Motor neuron (in vitro differentiated cells): ENCODE results near the gene PIWIL1. TPM values are rescaled to one million over a fixed set of nuclear protein-coding genes. Genes with fewer than 3 reads are reported as not detected.

Source experiments
- ATAC-seq, 8 experiments: fragments of 200-7000 bp; cut with Tn5 transposase; replicated peaks in 6 of 8; 2 replicates each; pipeline ENCODE4 v1.8.0; 2021; ENCODE audit warnings: mild to moderate bottlenecking in 8 of 8, moderate library complexity in 8 of 8
- H3K27ac ChIP-seq, 2 donors: fragments of 250-450 bp; sonication (Bioruptor Pico); 2 replicates each; pipeline ENCODE4 v1.9.0; 2021; ENCODE audit warnings: antibody characterized with exemption in 2 of 2, mild to moderate bottlenecking in 2 of 2, moderate library complexity in 1 of 2
- H3K4me1 ChIP-seq, 2 donors: fragments of 250-450 bp; sonication (Bioruptor Pico); replicated peaks in 1 of 2; 2 replicates each; pipeline ENCODE4 v1.6.1; 2021; ENCODE audit warnings: antibody characterized with exemption in 2 of 2, mild to moderate bottlenecking in 2 of 2, moderate library complexity in 1 of 2
- H3K4me3 ChIP-seq, 5 donors: fragments of 250-450 bp; sonication (Bioruptor Pico); 2 replicates each; pipeline ENCODE4 v1.9.0; 2021; ENCODE audit warnings: antibody characterized with exemption in 5 of 5, mild to moderate bottlenecking in 5 of 5, moderate library complexity in 4 of 5
- WGBS, 10 experiments: fragments of 450-650 bp; shearing (Covaris generic); methylation state at CpG; one replicate each; pipeline ENCODE4 v1.0.0; 2022; 5-methylcytosine and 5-hydroxymethylcytosine counted together
- in situ Hi-C, 9 experiments: fragments of 400-800 bp; cut with MboI; loops; one replicate each; pipeline ENCODE4 v1.15.0; 2021; ENCODE audit warnings: low sequenced_read_pairs in 9 of 9, low pct_unique_long_range_greater_than_20kb in 2 of 9; ENCODE audit not compliant: unreplicated experiment in 9 of 9
- total RNA-seq, 8 experiments: library from RNA; unstranded; fragments of 300-600 nt; gene quantifications; 2 replicates each; pipeline versions ENCODE4 v1.2.3 to v1.2.4, GENCODE V29; 2022

PIWIL1 gene
- total RNA-seq, 8 experiments from 2014 or later: 0.57 TPM; not detected in 7

- Histone ChIP-seq H3K4me1 (no peaks in the 10 kb centered on the region), H3K27ac (no peak overlapping the region), H3K4me3 (no peak overlapping the region)
- WGBS, 10 experiments: 0 to 91% (median 13%) methylated on average over 1 to 2 of the region's 2 CpGs; no CpG with 5 or more reads in 2 of the 10 experiments
- no peak for ATAC-seq
- in situ Hi-C loops: no loop called here
These were observed 17.2 kb upstream of the PIWIL1 start for GRCh38 chr12:130320536-130320935.

GRCh38 chr12:130322263-130322662 is 15.4 kb upstream of the PIWIL1 start:
- no peak for ATAC-seq
- Histone ChIP-seq H3K4me1 (no peaks in the 10 kb centered on the region), H3K27ac (no peak overlapping the region), H3K4me3 (no peak overlapping the region)
- 5 to 94% (median 40%) methylated on average over 1 to 3 of the region's 3 CpGs; no CpG with 5 or more reads in 1 of the 10 experiments for WGBS, 10 experiments
- in situ Hi-C loops: no loop called here

- in situ Hi-C loops: loop anchor here in 5 of 9 experiments (10.0 to 25.0 kb wide), 2 partner anchors 286 to 293 kb away; no protein-coding TSS in a partner anchor
- no peaks in the 10 kb centered on the region for H3K4me1 ChIP-seq
- no peak overlapping the region for H3K4me3 ChIP-seq
- 0 to 100% (median 56%) methylated on average over 1 to 9 of the region's 9 CpGs; no CpG with 5 or more reads in 1 of the 10 experiments for WGBS, 10 experiments
- ATAC-seq: no peak
- no peak overlapping the region for H3K27ac ChIP-seq
These were observed 7.0 kb upstream of the PIWIL1 start for GRCh38 chr12:130330685-130331084.

- no peak for ATAC-seq
- Histone ChIP-seq H3K27ac (no peak overlapping the region), H3K4me3 (no peak overlapping the region), H3K4me1 (no peaks in the 10 kb centered on the region)
- WGBS, 10 experiments: 43 to 93% (median 55%) methylated on average over 1 to 7 of the region's 14 CpGs; no CpG with 5 or more reads in 4 of the 10 experiments
- in situ Hi-C loops: loop anchor here in 5 of 9 experiments (10.0 to 25.0 kb wide), 2 partner anchors 286 to 294 kb away; no protein-coding TSS in a partner anchor
These were observed 6.5 kb upstream of the PIWIL1 start for GRCh38 chr12:130331146-130331545.

GRCh38 chr12:130333341-130333740 is 4.3 kb upstream of the PIWIL1 start:
- H3K4me1 ChIP-seq: no peaks in the 10 kb centered on the region
- H3K4me3 ChIP-seq: no peak overlapping the region
- no peak for ATAC-seq
- H3K27ac ChIP-seq: no peak overlapping the region
- WGBS, 10 experiments: 0 to 87% (median 50%) methylated on average over 1 to 8 of the region's 10 CpGs; no CpG with 5 or more reads in 3 of the 10 experiments
- in situ Hi-C loops: loop anchor here in 5 of 9 experiments (10.0 to 25.0 kb wide), 2 partner anchors 289 to 296 kb away; no protein-coding TSS in a partner anchor

GRCh38 chr12:130334399-130334798 is 3.3 kb upstream of the PIWIL1 start:
- H3K4me3 ChIP-seq: no peak overlapping the region
- in situ Hi-C loops: loop anchor here in 5 of 9 experiments (10.0 to 25.0 kb wide), 2 partner anchors 290 to 297 kb away; no protein-coding TSS in a partner anchor
- no peaks in the 10 kb centered on the region for H3K4me1 ChIP-seq
- no peak overlapping the region for H3K27ac ChIP-seq
- ATAC-seq: no peak
- WGBS, 10 experiments: 33 to 100% (median 72%) methylated on average over 1 to 8 of the region's 8 CpGs; no CpG with 5 or more reads in 1 of the 10 experiments

- in situ Hi-C loops: loop anchor here in 5 of 9 experiments (10.0 to 25.0 kb wide), 2 partner anchors 290 to 298 kb away; no protein-coding TSS in a partner anchor
- H3K27ac ChIP-seq: no peak overlapping the region
- WGBS, 10 experiments: 17 to 83% (median 56%) methylated on average over 2 to 11 of the region's 15 CpGs; no CpG with 5 or more reads in 1 of the 10 experiments
- ATAC-seq: no peak
- H3K4me1 ChIP-seq: no peaks in the 10 kb centered on the region
- no peak overlapping the region for H3K4me3 ChIP-seq
These were observed 2.8 kb upstream of the PIWIL1 start for GRCh38 chr12:130334937-130335336.

GRCh38 chr12:130335517-130336392 is 1.9 kb upstream of the PIWIL1 start:
- ATAC-seq: peak in 5 of 8 experiments; percentile 41 to 68 (median 50)
- no peak overlapping the region for H3K27ac ChIP-seq
- WGBS, 10 experiments: 0 to 41% (median 22%) methylated on average over 3 to 12 of the region's 15 CpGs; no CpG with 5 or more reads in 1 of the 10 experiments
- in situ Hi-C loops: loop anchor here in 5 of 9 experiments (10.0 to 25.0 kb wide), 2 partner anchors 291 to 298 kb away; no protein-coding TSS in a partner anchor
- no peaks in the 10 kb centered on the region for H3K4me1 ChIP-seq
- H3K4me3 ChIP-seq: no peak overlapping the region

- H3K4me3 ChIP-seq: no peak overlapping the region
- H3K27ac ChIP-seq: no peak overlapping the region
- in situ Hi-C loops: loop anchor here in 5 of 9 experiments (10.0 to 25.0 kb wide), 2 partner anchors 292 to 300 kb away; no protein-coding TSS in a partner anchor
- H3K4me1 ChIP-seq: no peaks in the 10 kb centered on the region
- no peak for ATAC-seq
- WGBS, 10 experiments: 71 to 94% (median 76%) methylated on average over 1 to 16 of the region's 33 CpGs; no CpG with 5 or more reads in 3 of the 10 experiments
These were observed 782 bp upstream of the PIWIL1 start for GRCh38 chr12:130336723-130337487.

- 1 to 90% (median 47%) methylated on average over 3 to 17 of the region's 82 CpGs; no CpG with 5 or more reads in 6 of the 10 experiments for WGBS, 10 experiments
- H3K27ac ChIP-seq: no peak overlapping the region
- H3K4me1 ChIP-seq: no peaks in the 10 kb centered on the region
- ATAC-seq: peak in 1 of 8 experiments; percentile 36
- peak overlapping the region in 1 of 5 donors; percentile 0 for H3K4me3 ChIP-seq
- in situ Hi-C loops: loop anchor here in 5 of 9 experiments (10.0 to 25.0 kb wide), 2 partner anchors 294 to 302 kb away; no protein-coding TSS in a partner anchor
These were observed 1.3 kb downstream of the PIWIL1 start for GRCh38 chr12:130338794-130339601.

- ATAC-seq: no peak
- H3K4me1 ChIP-seq: no peaks in the 10 kb centered on the region
- 0 to 85% (median 52%) methylated on average over 1 to 12 of the region's 15 CpGs; no CpG with 5 or more reads in 2 of the 10 experiments for WGBS, 10 experiments
- H3K27ac ChIP-seq: no peak overlapping the region
- in situ Hi-C loops: loop anchor here in 6 of 9 experiments (10.0 to 25.0 kb wide), 2 partner anchors 295 to 303 kb away; no protein-coding TSS in a partner anchor
- no peak overlapping the region for H3K4me3 ChIP-seq
These were observed 2.3 kb downstream of the PIWIL1 start for GRCh38 chr12:130339951-130340350.
